ENCODE measurements around the gene ARID3C.

Gene ARID3C

GRCh38 chr9:34575241-34575640 is 53.6 kb downstream of the ARID3C start:
- ChIA-PET CTCF (interaction anchor here (0.5 to 1.4 kb wide), 2 partner anchors 27 to 55 kb away, joined by 4 to 5 read pairs; no protein-coding TSS in a partner anchor), POLR2A (no interaction called here)
- no peak overlapping the region for H3K27ac ChIP-seq (ENCODE audit: extremely low read depth, low read depth, low read length)

More at GRCh38 chr9:34575241-34575640, 53.6 kb downstream of the ARID3C start:
- TF ChIP-seq ZBTB44 (tag by site-specific recombination; IDR thresholded peaks at IDR 0.05) (no peak), ZNF121 (tag by site-specific recombination; IDR thresholded peaks at IDR 0.05) (no peak), ZNF449 (tag by site-specific recombination; IDR thresholded peaks at IDR 0.05) (no peak), ZNF664 (tag by site-specific recombination; IDR thresholded peaks at IDR 0.05) (no peak), ZNF175 (tag by site-specific recombination; IDR thresholded peaks at IDR 0.05) (no peak), ZNF768 (tag by site-specific recombination; IDR thresholded peaks at IDR 0.05) (no peak), ZSCAN5A (tag by site-specific recombination; IDR thresholded peaks at IDR 0.05) (no peak), PRDM2 (tag by site-specific recombination; IDR thresholded peaks at IDR 0.05; ENCODE audit: borderline replicate concordance) (no peak), ZBTB11 (tag by site-specific recombination; conservative IDR thresholded peaks at IDR 0.05; ENCODE audit: low read depth) (no peak), ZFP37 (tag by site-specific recombination; IDR thresholded peaks at IDR 0.05) (no peak), ZFP41 (tag by site-specific recombination; IDR thresholded peaks at IDR 0.05; ENCODE audit: borderline replicate concordance) (no peak), ZNF280C (tag by site-specific recombination; IDR thresholded peaks at IDR 0.05) (no peak)
- Histone ChIP-seq H3K4me1 (ENCODE audit: control insufficient read depth, insufficient read depth, low read length) (no peaks in the 10 kb centered on the region), H3K36me3 (ENCODE audit: control insufficient read depth in 2 of 2, insufficient read depth in 1 of 2, low read length in 2 of 2) (no peaks in the 10 kb centered on the region), H3K9me3 (ENCODE audit: control insufficient read depth, insufficient read depth, low read depth, low read length) (no peaks in the 10 kb centered on the region), H3K4me3 (ENCODE audit: low read depth, low read length) (no peak overlapping the region)
